ENCODE measurements around the gene KEAP1. TPM values are rescaled to one million over a fixed set of nuclear protein-coding genes. Genes with fewer than 3 reads are reported as not detected.

The KEAP1 gene
- total and polyA plus RNA-seq, 10 of the 15 experiments (the other 5 are each of a cell fraction or from before 2014, with no cell fraction given) = 1.4 to 87.7 (median 48.6) TPM

GRCh38 chr19:10544242-10544752 lies 41.1 kb upstream of the KEAP1 start:
- 13% methylated on average over 22 of the region's 22 CpGs for WGBS (ENCODE audit: insufficient coverage, insufficient replicate concordance, low lambda C conversion rate, missing lambda C conversion rate)
- H4K20me1 ChIP-seq (ENCODE audit: control insufficient read depth, insufficient read depth) = no peaks in the 10 kb centered on the region
- no peaks in the 10 kb centered on the region for H3K9me3 ChIP-seq (replicated peaks; ENCODE audit: control insufficient read depth, insufficient read depth, low read length)
- intact Hi-C loops (cut with micrococcal nuclease; ENCODE audit: unreplicated experiment) = no loop called here
- CTCF ChIA-PET = interaction anchor here (1.1 kb wide), 1 partner anchor 99 kb away, joined by 3 read pairs; no protein-coding TSS in a partner anchor
- H3K27ac ChIP-seq (ENCODE audit: control insufficient read depth, insufficient read depth) = peak overlapping the region; percentile 83
- peaks cover 11% of the 10 kb centered on the region for H3K79me2 ChIP-seq (ENCODE audit: control insufficient read depth, insufficient read depth, low read length)
- no TSS peak for BruUV-seq (replicated peaks)
- FAIRE-seq = no peak
- H3K27me3 ChIP-seq (replicated peaks in 1 of 2; ENCODE audit: control insufficient read depth in 2 of 2, insufficient read depth in 2 of 2, low read length in 1 of 2) = peaks cover 0 to 1% of the 10 kb centered on the region in 2 experiments; a peak in 1 of 4 replicates
- in situ Hi-C loops (cut with MboI) = no loop called here
- no peak for DNase-seq (ENCODE audit: low read depth, low spot score)
- H3K36me3 ChIP-seq (ENCODE audit: control insufficient read depth in 2 of 2, insufficient read depth in 2 of 2, low read length in 1 of 2) = peaks cover 0 to 1% of the 10 kb centered on the region in 2 experiments; a peak in 2 of 4 replicates
- ATAC-seq = peak; percentile 52
- peak overlapping the region; percentile 86 for H2AFZ ChIP-seq (ENCODE audit: control insufficient read depth, low read depth, low read length)
- peaks cover 11% of the 10 kb centered on the region for H3K4me1 ChIP-seq (ENCODE audit: control insufficient read depth, insufficient read depth, low read length)
- no peak for TF ChIP-seq SREBF2 (IDR thresholded peaks at IDR 0.05; ENCODE audit: low read length)
- TF ChIP-seq ESRRA (IDR thresholded peaks at IDR 0.05; ENCODE audit: low read length) = peak; percentile 86; the same call in 1 of the 2 replicates
- TF ChIP-seq PAX5 (IDR thresholded peaks at IDR 0.05; ENCODE audit: borderline replicate concordance, low read depth, low read length) = no peak
- TF ChIP-seq, protein P1, sequence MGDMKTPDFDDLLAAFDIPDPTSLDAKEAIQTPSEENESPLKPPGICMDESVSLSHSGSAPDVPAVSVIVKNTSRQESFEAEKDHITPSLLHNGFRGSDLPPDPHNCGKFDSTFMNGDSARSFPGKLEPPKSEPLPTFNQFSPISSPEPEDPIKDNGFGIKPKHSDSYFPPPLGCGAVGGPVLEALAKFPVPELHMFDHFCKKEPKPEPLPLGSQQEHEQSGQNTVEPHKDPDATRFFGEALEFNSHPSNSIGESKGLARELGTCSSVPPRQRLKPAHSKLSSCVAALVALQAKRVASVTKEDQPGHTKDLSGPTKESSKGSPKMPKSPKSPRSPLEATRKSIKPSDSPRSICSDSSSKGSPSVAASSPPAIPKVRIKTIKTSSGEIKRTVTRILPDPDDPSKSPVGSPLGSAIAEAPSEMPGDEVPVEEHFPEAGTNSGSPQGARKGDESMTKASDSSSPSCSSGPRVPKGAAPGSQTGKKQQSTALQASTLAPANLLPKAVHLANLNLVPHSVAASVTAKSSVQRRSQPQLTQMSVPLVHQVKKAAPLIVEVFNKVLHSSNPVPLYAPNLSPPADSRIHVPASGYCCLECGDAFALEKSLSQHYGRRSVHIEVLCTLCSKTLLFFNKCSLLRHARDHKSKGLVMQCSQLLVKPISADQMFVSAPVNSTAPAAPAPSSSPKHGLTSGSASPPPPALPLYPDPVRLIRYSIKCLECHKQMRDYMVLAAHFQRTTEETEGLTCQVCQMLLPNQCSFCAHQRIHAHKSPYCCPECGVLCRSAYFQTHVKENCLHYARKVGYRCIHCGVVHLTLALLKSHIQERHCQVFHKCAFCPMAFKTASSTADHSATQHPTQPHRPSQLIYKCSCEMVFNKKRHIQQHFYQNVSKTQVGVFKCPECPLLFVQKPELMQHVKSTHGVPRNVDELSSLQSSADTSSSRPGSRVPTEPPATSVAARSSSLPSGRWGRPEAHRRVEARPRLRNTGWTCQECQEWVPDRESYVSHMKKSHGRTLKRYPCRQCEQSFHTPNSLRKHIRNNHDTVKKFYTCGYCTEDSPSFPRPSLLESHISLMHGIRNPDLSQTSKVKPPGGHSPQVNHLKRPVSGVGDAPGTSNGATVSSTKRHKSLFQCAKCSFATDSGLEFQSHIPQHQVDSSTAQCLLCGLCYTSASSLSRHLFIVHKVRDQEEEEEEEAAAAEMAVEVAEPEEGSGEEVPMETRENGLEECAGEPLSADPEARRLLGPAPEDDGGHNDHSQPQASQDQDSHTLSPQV (IDR thresholded peaks at IDR 0.05) = no peak
- TF ChIP-seq NKRF (conservative IDR thresholded peaks at IDR 0.05) = 0 out of 2 replicates have a peak, but pooled peaks have one; percentile 10
- H3K4me3 ChIP-seq = peak overlapping the region; percentile 93
- SMC1A ChIA-PET (ENCODE audit: uncharacterized antibody, unreplicated experiment) = no interaction called here
- peak overlapping the region; percentile 100 for H3K4me2 ChIP-seq (ENCODE audit: control insufficient read depth, insufficient read depth)
- H3K9ac ChIP-seq (ENCODE audit: control insufficient read depth, insufficient read depth, low read length) = peak overlapping the region; percentile 97
- POLR2A ChIA-PET = interaction anchor here (0.5 to 2.5 kb wide), 5 partner anchors 9 to 527 kb away, joined by 3 to 7 read pairs (median 6); no protein-coding TSS in a partner anchor
- RAD21 ChIA-PET (ENCODE audit: unreplicated experiment) = no interaction called here

Measured in GM12878 (cell line).